ENCODE data around the gene PIP5K1B.

PIP5K1B gene

DNA sequence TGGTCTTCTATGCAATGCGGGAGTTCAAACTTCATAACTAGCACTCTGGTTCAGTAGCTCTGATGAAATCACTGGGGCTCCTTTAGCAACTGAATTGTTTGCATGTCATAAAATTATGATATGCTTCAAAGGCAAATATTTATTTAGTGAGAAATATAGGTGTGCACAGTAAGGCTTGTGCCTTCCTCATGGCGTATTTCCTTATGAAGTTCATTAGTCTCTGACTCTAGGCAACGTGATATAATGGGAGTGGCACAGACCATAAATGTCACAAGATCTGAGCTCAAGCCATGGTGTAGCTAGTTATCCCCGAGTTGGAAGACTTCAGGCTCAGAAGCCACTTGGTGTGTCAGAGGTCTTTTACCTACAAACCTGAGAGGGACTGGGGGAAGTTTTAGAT lies 35.5 kb downstream of the PIP5K1B start:
- TF ChIP-seq, protein P1, sequence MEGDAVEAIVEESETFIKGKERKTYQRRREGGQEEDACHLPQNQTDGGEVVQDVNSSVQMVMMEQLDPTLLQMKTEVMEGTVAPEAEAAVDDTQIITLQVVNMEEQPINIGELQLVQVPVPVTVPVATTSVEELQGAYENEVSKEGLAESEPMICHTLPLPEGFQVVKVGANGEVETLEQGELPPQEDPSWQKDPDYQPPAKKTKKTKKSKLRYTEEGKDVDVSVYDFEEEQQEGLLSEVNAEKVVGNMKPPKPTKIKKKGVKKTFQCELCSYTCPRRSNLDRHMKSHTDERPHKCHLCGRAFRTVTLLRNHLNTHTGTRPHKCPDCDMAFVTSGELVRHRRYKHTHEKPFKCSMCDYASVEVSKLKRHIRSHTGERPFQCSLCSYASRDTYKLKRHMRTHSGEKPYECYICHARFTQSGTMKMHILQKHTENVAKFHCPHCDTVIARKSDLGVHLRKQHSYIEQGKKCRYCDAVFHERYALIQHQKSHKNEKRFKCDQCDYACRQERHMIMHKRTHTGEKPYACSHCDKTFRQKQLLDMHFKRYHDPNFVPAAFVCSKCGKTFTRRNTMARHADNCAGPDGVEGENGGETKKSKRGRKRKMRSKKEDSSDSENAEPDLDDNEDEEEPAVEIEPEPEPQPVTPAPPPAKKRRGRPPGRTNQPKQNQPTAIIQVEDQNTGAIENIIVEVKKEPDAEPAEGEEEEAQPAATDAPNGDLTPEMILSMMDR (conservative IDR thresholded peaks at IDR 0.05; ENCODE audit: low read depth) = no peak
- CTCF ChIA-PET = interaction anchor here (0.5 to 1.1 kb wide), 3 partner anchors 24 to 993 kb away, joined by 3 to 6 read pairs (median 3); no protein-coding TSS in a partner anchor
- H3K27ac ChIP-seq = no peak overlapping the region
- POLR2A ChIA-PET (ENCODE audit: low non-redundant PET) = no interaction called here
- DNase-seq (ENCODE audit: low spot score) = no peak

DNA sequence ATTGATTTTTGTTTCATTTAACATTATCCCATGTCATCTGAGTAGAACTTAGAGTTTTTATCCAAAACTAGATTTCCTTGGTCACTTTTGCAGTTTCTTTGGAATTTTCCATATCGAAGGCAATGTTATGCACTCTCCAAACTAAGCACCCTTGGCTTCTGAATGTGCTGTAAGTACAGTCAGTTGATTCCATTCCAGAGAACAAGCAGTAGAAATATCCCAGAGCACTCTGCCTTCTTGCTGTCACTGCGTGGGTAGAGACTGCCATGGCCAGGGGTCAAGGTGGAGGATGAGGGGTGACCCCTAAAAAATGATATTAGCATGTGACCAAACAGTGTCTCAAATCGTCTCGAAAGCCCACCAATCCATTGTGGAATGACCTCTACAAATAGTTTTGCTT lies 36.2 kb downstream of the PIP5K1B start:
- TF ChIP-seq, protein P1 (conservative IDR thresholded peaks at IDR 0.05; ENCODE audit: low read depth) = no peak
- ChIA-PET POLR2A (ENCODE audit: low non-redundant PET) (no interaction called here), CTCF (interaction anchor here (1.1 kb wide), 1 partner anchor 24 kb away, joined by 3 read pairs; no protein-coding TSS in a partner anchor)
- no peak for DNase-seq (ENCODE audit: low spot score)
- H3K27ac ChIP-seq = no peak overlapping the region

DNA sequence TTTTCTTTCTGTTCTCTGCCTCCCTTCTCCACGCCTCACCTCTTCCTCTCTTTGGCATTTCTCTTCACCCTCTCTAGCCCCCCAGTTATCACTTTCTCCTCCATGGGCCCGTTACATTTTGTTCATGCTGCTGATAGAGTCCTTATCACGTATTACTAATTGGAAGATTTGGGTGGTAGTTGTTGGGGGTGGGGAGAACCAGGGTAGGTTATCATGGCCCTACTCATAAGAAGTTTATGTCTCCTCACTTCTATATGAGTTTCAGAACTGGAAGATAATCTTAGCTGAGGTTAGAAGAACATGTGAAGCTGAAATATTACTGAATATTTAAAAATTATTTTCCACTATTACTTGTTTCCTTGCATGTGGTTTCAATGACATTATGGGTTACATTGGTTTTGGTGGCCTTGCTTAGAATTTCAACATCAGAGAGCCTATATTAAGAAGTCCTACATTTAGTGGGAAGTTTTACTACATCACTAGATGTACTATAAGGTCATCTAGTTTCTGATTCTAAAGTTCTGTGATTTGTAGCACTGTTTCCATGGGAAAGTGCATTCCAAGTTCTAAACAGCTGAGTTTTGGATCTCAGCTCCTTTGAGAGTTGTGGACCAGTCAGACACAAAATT lies 36.8 kb downstream of the PIP5K1B start:
- H3K27ac ChIP-seq = no peak overlapping the region
- CTCF ChIA-PET = interaction anchor here (1.1 kb wide), 1 partner anchor 25 kb away, joined by 3 read pairs; no protein-coding TSS in a partner anchor
- no peak for DNase-seq (ENCODE audit: low spot score)
- POLR2A ChIA-PET (ENCODE audit: low non-redundant PET) = no interaction called here
- TF ChIP-seq, protein P1 (conservative IDR thresholded peaks at IDR 0.05; ENCODE audit: low read depth) = no peak

DNA sequence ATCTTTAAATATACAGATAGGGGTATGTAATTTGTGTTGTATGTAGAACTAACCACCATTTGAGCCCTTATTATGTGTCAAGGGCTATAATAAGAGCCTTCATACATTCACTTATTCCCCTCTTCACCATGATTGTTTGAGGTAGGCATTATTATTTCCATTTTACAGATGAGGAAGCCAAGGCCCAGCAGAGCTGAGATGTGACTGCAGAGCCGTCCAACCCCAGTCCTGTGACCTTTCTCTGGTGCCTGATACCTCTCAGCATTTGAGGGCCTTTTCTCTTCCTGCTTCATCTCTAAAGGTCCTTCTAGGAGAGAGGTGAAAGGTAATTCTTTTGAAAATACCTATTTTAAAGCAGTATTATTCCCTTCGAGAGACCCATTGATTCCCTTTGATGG lies 37.3 kb downstream of the PIP5K1B start:
- TF ChIP-seq, protein P1 (conservative IDR thresholded peaks at IDR 0.05; ENCODE audit: low read depth) = no peak
- ChIA-PET CTCF (interaction anchor here (0.6 kb wide), 1 partner anchor 58 kb away, joined by 3 read pairs; no protein-coding TSS in a partner anchor), POLR2A (ENCODE audit: low non-redundant PET) (no interaction called here)
- H3K27ac ChIP-seq = no peak overlapping the region
- DNase-seq (ENCODE audit: low spot score) = no peak

DNA sequence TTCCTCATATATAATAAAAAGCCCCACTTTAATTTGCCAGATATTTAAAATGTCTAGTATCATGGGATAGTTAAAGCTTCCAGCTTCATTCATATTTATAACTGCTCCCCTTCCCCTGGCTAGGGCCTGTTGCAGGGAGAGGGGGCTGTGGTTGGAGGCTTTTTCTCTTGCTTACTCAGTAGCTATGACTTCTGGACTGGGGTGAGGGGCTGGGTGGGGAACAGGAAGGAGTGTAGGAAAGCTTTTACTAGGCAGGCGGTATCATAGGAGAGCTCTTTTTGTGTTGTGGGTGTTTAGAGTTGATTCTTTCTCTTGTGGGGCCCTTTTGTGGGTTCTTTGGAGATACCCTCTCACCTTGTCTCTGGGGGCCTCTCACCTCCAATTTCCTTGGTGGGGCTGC lies 39.4 kb downstream of the PIP5K1B start:
- TF ChIP-seq, protein P1 (conservative IDR thresholded peaks at IDR 0.05; ENCODE audit: low read depth) = no peak
- no peak for DNase-seq (ENCODE audit: low spot score)
- ChIA-PET POLR2A (ENCODE audit: low non-redundant PET) (no interaction called here), CTCF (interaction anchor here (0.6 kb wide), 1 partner anchor 242 kb away, joined by 3 read pairs; no protein-coding TSS in a partner anchor)
- no peak overlapping the region for H3K27ac ChIP-seq

DNA sequence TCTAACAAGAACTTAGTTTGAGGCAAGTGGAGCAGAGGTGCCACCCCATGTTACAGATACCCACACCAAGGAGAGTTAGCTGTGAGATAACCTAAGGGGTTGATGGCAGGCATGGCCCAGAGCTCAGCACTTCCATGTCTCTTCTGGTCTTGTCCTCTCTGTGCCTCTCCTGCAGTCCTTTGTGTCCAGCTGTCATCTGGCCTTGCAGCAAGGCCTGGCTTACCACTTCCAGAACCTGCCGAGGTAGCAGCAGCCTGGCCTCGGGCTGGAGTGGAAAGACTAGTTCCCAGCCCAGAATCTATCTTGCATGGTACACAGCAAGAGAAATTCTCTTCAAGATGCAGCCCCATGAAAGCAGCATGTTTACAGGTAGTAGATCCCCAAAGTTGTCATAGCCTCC lies 41.5 kb downstream of the PIP5K1B start:
- TF ChIP-seq, protein P1 (conservative IDR thresholded peaks at IDR 0.05; ENCODE audit: low read depth) = no peak
- CTCF ChIA-PET = no interaction called here
- H3K27ac ChIP-seq = no peak overlapping the region
- POLR2A ChIA-PET (ENCODE audit: low non-redundant PET) = no interaction called here
- DNase-seq (ENCODE audit: low spot score) = no peak

Measured in RWPE1 (cell line).